Ishikawa (cell line): ENCODE data around the gene C6orf15.
A peak's percentile ranks its signal among the peaks of the same experiment; 100 is the strongest.

Experiments
- CEBPB ChIP-seq: IDR thresholded peaks from 2 replicates; pipeline ENCODE4 v1.6.1; 2012
- CREB1 ChIP-seq: IDR thresholded peaks from 2 replicates; pipeline ENCODE4 v1.6.1; 2012; ENCODE audit warnings: low read depth
- EGR1 ChIP-seq: IDR thresholded peaks from 2 replicates; pipeline ENCODE4 v1.6.1; 2012
- EP300 ChIP-seq: IDR thresholded peaks from 2 replicates; pipeline ENCODE4 v1.6.1; 2012; ENCODE audit warnings: borderline replicate concordance
- FOXM1 ChIP-seq: IDR thresholded peaks from 2 replicates; pipeline ENCODE4 v1.6.1; 2012; ENCODE audit warnings: low read depth, borderline replicate concordance
- MAX ChIP-seq: IDR thresholded peaks from 2 replicates; pipeline ENCODE4 v1.6.1; 2012
- NFIC ChIP-seq: IDR thresholded peaks from 2 replicates; pipeline ENCODE4 v1.6.1; 2012
- RAD21 ChIP-seq: IDR thresholded peaks from 2 replicates; pipeline ENCODE4 v1.6.1; 2012; ENCODE audit warnings: low read depth
- REST ChIP-seq: IDR thresholded peaks from 2 replicates; pipeline ENCODE4 v1.6.1; 2012; ENCODE audit warnings: low read depth, mild to moderate bottlenecking
- TAF1 ChIP-seq: IDR thresholded peaks from 2 replicates; pipeline ENCODE4 v1.6.1; 2012; ENCODE audit warnings: low read depth, mild to moderate bottlenecking
- TCF12 ChIP-seq: IDR thresholded peaks from 2 replicates; pipeline ENCODE4 v1.6.1; 2012; ENCODE audit warnings: low read depth
- TEAD4 ChIP-seq: IDR thresholded peaks from 2 replicates; pipeline ENCODE4 v1.6.1; 2012
- USF1 ChIP-seq: IDR thresholded peaks from 2 replicates; pipeline ENCODE4 v1.6.1; 2012
- YY1 ChIP-seq: IDR thresholded peaks from 2 replicates; pipeline ENCODE4 v1.6.1; 2012; ENCODE audit warnings: low read depth
- ZBTB7A ChIP-seq: IDR thresholded peaks from 2 replicates; pipeline ENCODE4 v1.6.1; 2012; ENCODE audit warnings: low read depth

Gene C6orf15

GRCh38 chr6:31079656-31080261 is 32.6 kb downstream of the C6orf15 start:
- TF ChIP-seq CREB1 (no peak), RAD21 (peak; percentile 83)

- TF ChIP-seq EGR1 (no peak), ZBTB7A (no peak), TEAD4 (no peak), CREB1 (no peak), USF1 (no peak), RAD21 (no peak), FOXM1 (no peak), REST (no peak), CEBPB (no peak), TAF1 (no peak), YY1 (no peak), NFIC (no peak), TCF12 (no peak), MAX (no peak), EP300 (no peak)
These were observed 35.8 kb downstream of the C6orf15 start for GRCh38 chr6:31076611-31077010.

GRCh38 chr6:31075528-31075927 is 36.8 kb downstream of the C6orf15 start:
- no peak for TF ChIP-seq TEAD4
- no peak for TF ChIP-seq EGR1
- TF ChIP-seq REST: no peak
- no peak for TF ChIP-seq CEBPB
- no peak for TF ChIP-seq TCF12
- TF ChIP-seq EP300: no peak
- TF ChIP-seq TAF1: no peak
- TF ChIP-seq CREB1: no peak
- TF ChIP-seq USF1: no peak
- TF ChIP-seq YY1: no peak
- TF ChIP-seq RAD21: no peak
- no peak for TF ChIP-seq FOXM1
- no peak for TF ChIP-seq ZBTB7A
- TF ChIP-seq MAX: no peak
- no peak for TF ChIP-seq NFIC

- TF ChIP-seq ZBTB7A (no peak), NFIC (no peak), YY1 (no peak), EP300 (no peak)
These were observed 38.0 kb downstream of the C6orf15 start for GRCh38 chr6:31074401-31074800.

GRCh38 chr6:31070711-31071197 is 41.6 kb downstream of the C6orf15 start:
- TF ChIP-seq RAD21 (peak; percentile 60), CEBPB (no peak), TCF12 (no peak)

- TF ChIP-seq RAD21: peak; percentile 67
- no peak for TF ChIP-seq YY1
These were observed 43.6 kb downstream of the C6orf15 start for GRCh38 chr6:31068669-31069340.

GRCh38 chr6:31065556-31065955 is 46.8 kb downstream of the C6orf15 start:
- TF ChIP-seq YY1 (no peak), USF1 (no peak), EGR1 (no peak)
